ENCODE results near the gene LCNL1. TPM values are rescaled to one million over a fixed set of nuclear protein-coding genes. Genes with fewer than 3 reads are reported as not detected.

Gene LCNL1
- total and polyA plus RNA-seq, 2 of the 13 experiments (the other 11 are each of a cell fraction or from before 2014, with no cell fraction given) = not detected

DNA sequence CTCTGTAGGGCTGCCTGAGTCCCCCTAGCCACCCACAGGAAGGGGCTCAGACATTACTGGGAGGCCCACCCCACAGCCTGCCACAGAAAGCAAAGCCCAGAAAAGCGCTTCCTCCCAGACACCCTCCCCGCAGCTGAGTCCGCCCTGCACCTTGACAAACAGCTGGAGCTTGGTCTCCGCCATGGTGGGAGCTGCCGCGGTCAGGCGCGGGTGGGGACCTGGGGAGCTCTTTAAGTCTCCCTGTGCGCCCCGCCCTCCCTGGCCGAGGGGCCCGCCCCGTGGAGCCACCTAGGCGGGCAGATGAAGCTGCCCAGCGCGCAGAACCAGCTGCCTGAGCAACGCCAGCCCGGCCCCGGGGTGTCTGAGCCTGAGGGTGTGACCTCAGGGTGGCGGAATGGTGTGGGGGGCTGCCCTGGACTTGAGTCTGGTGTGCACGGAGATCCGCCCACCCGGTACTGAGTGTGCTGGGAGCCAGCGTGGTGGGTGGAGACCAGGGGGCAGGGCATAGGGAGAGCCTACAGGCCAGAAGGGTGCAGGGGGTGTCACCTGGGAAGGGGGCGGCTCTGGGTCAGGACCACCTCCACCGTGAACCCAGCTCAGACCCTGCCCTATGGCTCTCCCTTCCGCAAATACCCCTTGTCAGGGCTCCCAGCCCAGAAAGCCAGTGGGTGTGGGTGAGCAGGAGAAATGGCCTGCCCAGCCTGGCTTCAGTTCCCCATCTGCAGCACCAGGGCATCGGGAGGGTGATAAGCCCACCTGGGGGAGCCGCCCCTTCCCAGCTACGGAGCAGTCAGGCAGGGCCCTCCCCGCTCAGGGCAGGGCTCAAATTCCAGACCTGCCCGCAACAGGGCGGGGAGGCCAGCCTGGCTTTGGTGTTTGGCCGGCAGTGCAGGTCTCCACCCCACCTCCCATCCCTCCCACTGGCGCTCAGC lies 13.8 kb downstream of the LCNL1 start, which contains the start of gene CLIC3 (continued):
- TF ChIP-seq, protein P1, sequence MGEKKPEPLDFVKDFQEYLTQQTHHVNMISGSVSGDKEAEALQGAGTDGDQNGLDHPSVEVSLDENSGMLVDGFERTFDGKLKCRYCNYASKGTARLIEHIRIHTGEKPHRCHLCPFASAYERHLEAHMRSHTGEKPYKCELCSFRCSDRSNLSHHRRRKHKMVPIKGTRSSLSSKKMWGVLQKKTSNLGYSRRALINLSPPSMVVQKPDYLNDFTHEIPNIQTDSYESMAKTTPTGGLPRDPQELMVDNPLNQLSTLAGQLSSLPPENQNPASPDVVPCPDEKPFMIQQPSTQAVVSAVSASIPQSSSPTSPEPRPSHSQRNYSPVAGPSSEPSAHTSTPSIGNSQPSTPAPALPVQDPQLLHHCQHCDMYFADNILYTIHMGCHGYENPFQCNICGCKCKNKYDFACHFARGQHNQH (CRISPR knock-in tag; IDR thresholded peaks at IDR 0.05) = peak; percentile 38; the same call in 1 of the 2 replicates
- TF ChIP-seq, protein P2, sequence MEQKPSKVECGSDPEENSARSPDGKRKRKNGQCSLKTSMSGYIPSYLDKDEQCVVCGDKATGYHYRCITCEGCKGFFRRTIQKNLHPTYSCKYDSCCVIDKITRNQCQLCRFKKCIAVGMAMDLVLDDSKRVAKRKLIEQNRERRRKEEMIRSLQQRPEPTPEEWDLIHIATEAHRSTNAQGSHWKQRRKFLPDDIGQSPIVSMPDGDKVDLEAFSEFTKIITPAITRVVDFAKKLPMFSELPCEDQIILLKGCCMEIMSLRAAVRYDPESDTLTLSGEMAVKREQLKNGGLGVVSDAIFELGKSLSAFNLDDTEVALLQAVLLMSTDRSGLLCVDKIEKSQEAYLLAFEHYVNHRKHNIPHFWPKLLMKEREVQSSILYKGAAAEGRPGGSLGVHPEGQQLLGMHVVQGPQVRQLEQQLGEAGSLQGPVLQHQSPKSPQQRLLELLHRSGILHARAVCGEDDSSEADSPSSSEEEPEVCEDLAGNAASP (CRISPR knock-in tag; IDR thresholded peaks at IDR 0.05; ENCODE audit: borderline replicate concordance) = no peak
- TF ChIP-seq PRMT3 (CRISPR knock-in tag; IDR thresholded peaks at IDR 0.05; ENCODE audit: borderline replicate concordance, low read depth) (no peak), ERF (CRISPR knock-in tag; IDR thresholded peaks at IDR 0.05) (peak; percentile 30), ZBTB3 (CRISPR knock-in tag; IDR thresholded peaks at IDR 0.05; ENCODE audit: borderline replicate concordance, low read depth) (no peak)
- TF ChIP-seq, protein P3, sequence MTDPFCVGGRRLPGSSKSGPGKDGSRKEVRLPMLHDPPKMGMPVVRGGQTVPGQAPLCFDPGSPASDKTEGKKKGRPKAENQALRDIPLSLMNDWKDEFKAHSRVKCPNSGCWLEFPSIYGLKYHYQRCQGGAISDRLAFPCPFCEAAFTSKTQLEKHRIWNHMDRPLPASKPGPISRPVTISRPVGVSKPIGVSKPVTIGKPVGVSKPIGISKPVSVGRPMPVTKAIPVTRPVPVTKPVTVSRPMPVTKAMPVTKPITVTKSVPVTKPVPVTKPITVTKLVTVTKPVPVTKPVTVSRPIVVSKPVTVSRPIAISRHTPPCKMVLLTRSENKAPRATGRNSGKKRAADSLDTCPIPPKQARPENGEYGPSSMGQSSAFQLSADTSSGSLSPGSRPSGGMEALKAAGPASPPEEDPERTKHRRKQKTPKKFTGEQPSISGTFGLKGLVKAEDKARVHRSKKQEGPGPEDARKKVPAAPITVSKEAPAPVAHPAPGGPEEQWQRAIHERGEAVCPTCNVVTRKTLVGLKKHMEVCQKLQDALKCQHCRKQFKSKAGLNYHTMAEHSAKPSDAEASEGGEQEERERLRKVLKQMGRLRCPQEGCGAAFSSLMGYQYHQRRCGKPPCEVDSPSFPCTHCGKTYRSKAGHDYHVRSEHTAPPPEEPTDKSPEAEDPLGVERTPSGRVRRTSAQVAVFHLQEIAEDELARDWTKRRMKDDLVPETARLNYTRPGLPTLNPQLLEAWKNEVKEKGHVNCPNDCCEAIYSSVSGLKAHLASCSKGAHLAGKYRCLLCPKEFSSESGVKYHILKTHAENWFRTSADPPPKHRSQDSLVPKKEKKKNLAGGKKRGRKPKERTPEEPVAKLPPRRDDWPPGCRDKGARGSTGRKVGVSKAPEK (CRISPR knock-in tag; IDR thresholded peaks at IDR 0.05; ENCODE audit: borderline replicate concordance) = 0 out of 2 replicates have a peak, but pooled peaks have one; percentile 47
- TF ChIP-seq, protein P4, sequence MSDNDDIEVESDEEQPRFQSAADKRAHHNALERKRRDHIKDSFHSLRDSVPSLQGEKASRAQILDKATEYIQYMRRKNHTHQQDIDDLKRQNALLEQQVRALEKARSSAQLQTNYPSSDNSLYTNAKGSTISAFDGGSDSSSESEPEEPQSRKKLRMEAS (IDR thresholded peaks at IDR 0.05) = 0 out of 2 replicates have a peak, but pooled peaks have one; percentile 28
- TF ChIP-seq, protein P5, sequence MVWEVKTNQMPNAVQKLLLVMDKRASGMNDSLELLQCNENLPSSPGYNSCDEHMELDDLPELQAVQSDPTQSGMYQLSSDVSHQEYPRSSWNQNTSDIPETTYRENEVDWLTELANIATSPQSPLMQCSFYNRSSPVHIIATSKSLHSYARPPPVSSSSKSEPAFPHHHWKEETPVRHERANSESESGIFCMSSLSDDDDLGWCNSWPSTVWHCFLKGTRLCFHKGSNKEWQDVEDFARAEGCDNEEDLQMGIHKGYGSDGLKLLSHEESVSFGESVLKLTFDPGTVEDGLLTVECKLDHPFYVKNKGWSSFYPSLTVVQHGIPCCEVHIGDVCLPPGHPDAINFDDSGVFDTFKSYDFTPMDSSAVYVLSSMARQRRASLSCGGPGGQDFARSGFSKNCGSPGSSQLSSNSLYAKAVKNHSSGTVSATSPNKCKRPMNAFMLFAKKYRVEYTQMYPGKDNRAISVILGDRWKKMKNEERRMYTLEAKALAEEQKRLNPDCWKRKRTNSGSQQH (CRISPR knock-in tag; IDR thresholded peaks at IDR 0.05; ENCODE audit: low read depth) = 0 out of 2 replicates have a peak, but pooled peaks have one; percentile 13
- TF ChIP-seq, protein P6, sequence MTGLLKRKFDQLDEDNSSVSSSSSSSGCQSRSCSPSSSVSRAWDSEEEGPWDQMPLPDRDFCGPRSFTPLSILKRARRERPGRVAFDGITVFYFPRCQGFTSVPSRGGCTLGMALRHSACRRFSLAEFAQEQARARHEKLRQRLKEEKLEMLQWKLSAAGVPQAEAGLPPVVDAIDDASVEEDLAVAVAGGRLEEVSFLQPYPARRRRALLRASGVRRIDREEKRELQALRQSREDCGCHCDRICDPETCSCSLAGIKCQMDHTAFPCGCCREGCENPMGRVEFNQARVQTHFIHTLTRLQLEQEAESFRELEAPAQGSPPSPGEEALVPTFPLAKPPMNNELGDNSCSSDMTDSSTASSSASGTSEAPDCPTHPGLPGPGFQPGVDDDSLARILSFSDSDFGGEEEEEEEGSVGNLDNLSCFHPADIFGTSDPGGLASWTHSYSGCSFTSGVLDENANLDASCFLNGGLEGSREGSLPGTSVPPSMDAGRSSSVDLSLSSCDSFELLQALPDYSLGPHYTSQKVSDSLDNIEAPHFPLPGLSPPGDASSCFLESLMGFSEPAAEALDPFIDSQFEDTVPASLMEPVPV (CRISPR knock-in tag; IDR thresholded peaks at IDR 0.05) = peak; percentile 9; the same call in 1 of the 2 replicates
- TF ChIP-seq, protein P7, sequence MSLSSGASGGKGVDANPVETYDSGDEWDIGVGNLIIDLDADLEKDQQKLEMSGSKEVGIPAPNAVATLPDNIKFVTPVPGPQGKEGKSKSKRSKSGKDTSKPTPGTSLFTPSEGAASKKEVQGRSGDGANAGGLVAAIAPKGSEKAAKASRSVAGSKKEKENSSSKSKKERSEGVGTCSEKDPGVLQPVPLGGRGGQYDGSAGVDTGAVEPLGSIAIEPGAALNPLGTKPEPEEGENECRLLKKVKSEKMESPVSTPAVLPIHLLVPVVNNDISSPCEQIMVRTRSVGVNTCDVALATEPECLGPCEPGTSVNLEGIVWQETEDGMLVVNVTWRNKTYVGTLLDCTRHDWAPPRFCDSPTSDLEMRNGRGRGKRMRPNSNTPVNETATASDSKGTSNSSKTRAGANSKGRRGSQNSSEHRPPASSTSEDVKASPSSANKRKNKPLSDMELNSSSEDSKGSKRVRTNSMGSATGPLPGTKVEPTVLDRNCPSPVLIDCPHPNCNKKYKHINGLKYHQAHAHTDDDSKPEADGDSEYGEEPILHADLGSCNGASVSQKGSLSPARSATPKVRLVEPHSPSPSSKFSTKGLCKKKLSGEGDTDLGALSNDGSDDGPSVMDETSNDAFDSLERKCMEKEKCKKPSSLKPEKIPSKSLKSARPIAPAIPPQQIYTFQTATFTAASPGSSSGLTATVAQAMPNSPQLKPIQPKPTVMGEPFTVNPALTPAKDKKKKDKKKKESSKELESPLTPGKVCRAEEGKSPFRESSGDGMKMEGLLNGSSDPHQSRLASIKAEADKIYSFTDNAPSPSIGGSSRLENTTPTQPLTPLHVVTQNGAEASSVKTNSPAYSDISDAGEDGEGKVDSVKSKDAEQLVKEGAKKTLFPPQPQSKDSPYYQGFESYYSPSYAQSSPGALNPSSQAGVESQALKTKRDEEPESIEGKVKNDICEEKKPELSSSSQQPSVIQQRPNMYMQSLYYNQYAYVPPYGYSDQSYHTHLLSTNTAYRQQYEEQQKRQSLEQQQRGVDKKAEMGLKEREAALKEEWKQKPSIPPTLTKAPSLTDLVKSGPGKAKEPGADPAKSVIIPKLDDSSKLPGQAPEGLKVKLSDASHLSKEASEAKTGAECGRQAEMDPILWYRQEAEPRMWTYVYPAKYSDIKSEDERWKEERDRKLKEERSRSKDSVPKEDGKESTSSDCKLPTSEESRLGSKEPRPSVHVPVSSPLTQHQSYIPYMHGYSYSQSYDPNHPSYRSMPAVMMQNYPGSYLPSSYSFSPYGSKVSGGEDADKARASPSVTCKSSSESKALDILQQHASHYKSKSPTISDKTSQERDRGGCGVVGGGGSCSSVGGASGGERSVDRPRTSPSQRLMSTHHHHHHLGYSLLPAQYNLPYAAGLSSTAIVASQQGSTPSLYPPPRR (CRISPR knock-in tag; IDR thresholded peaks at IDR 0.05; ENCODE audit: borderline replicate concordance) = 0 out of 2 replicates have a peak, but pooled peaks have one; percentile 45
